Mesothelial cell of epicardium (in vitro differentiated cells): Measurements from ENCODE around the gene SPDYE4. TPM values are rescaled to one million over a fixed set of nuclear protein-coding genes. Genes with fewer than 3 reads are reported as not detected.

ENCODE experiments used
- DNase-seq, 2 experiments: peaks; one replicate each; pipeline ENCODE4 v3.0.0; 2021; ENCODE audit warnings: low spot score in 2 of 2; ENCODE audit not compliant: unreplicated experiment in 2 of 2
- H3K27ac Mint-ChIP-seq: 2 replicates; pipeline ENCODE4 v1.8.0; 2021; ENCODE audit warnings: mixed read lengths
- H3K27me3 Mint-ChIP-seq: 2 replicates; pipeline ENCODE4 v1.8.0; 2021; ENCODE audit warnings: low read depth, mixed read lengths
- H3K36me3 Mint-ChIP-seq: 2 replicates; pipeline ENCODE4 v1.8.0; 2021; ENCODE audit warnings: mixed read lengths
- H3K4me1 Mint-ChIP-seq: 2 replicates; pipeline ENCODE4 v1.8.0; 2021; ENCODE audit warnings: mixed read lengths
- H3K4me3 Mint-ChIP-seq: 2 replicates; pipeline ENCODE4 v1.8.0; 2021; ENCODE audit warnings: mild to moderate bottlenecking, moderate library complexity, mixed read lengths
- H3K9me3 Mint-ChIP-seq: 2 replicates; pipeline ENCODE4 v1.8.0; 2021; ENCODE audit warnings: mixed read lengths
- total RNA-seq: library from RNA; stranded (reverse); gene quantifications from 3 replicates; pipeline ENCODE4 v1.2.1, GENCODE V29; 2021
- TF ChIP-seq, protein P1 (sequence below): fragments of 200-600 bp; sonication (generic); IDR thresholded peaks from one replicate; pipeline ENCODE4 v1.5.0; 2021; ENCODE audit warnings: antibody characterized with exemption; ENCODE audit not compliant: unreplicated experiment

The SPDYE4 gene
- total RNA-seq, 1 donor from 2014 or later: not detected

DNA sequence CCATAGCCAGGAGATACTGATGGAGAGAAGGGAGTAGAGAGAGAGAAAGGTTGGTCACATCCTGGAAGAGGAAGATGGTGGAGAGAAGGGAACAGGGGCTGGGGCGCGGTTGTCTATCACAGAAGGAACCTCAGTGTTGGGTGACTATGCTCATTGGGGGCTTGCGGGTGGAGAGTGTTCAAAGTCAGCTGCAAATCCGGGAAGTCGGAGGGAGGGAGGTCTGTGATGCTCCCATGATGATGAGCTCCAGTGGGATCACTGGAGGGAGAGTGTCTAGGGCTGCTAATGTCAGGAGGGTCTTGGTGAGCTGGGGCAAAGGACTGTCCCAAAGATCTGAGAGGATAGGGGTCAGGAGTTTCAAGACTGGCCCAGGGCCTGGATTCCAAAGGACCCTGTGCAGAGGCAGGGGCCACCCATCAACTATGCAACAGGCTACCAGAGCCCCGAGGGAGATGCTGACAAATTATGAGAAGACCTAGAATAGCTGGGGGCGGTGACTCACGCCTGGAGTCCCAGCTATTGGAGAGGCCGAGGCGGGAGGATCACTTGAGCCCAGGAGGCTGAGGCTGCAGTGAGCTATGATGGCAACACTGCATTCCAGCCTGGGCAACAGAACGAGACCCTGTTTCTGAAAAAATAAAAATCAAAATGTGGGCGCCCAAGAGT lies 2.6 kb downstream of the SPDYE4 start:
- Mint-ChIP-seq H3K9me3 (no peaks in the 10 kb centered on the region), H3K27ac (no peak overlapping the region), H3K4me1 (no peaks in the 10 kb centered on the region), H3K4me3 (no peak overlapping the region), H3K27me3 (peaks cover 21% of the 10 kb centered on the region), H3K36me3 (no peaks in the 10 kb centered on the region)
- no peak for DNase-seq
- TF ChIP-seq, protein P1, sequence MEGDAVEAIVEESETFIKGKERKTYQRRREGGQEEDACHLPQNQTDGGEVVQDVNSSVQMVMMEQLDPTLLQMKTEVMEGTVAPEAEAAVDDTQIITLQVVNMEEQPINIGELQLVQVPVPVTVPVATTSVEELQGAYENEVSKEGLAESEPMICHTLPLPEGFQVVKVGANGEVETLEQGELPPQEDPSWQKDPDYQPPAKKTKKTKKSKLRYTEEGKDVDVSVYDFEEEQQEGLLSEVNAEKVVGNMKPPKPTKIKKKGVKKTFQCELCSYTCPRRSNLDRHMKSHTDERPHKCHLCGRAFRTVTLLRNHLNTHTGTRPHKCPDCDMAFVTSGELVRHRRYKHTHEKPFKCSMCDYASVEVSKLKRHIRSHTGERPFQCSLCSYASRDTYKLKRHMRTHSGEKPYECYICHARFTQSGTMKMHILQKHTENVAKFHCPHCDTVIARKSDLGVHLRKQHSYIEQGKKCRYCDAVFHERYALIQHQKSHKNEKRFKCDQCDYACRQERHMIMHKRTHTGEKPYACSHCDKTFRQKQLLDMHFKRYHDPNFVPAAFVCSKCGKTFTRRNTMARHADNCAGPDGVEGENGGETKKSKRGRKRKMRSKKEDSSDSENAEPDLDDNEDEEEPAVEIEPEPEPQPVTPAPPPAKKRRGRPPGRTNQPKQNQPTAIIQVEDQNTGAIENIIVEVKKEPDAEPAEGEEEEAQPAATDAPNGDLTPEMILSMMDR: no peak

DNA sequence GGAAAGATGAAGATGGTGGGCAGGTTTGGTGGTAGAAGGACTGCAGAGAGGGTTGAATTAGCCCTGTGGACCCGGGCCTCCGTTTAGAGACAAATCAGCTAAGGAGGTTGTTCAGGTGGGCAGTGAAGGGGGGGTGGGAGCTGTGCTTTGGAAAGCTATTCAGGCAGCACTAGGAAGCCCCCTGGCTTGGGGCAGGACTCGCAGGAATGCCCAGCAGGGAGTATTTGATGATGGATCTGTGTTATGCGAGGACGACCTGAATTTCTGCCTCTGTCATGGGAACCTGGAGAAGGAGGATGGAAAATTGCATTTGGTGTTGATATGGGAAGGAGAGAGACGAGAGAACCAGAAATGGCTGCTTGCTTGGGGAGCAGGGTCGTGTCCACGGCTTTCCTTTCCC lies 3.5 kb downstream of the SPDYE4 start:
- H3K27ac Mint-ChIP-seq: no peak overlapping the region
- no peaks in the 10 kb centered on the region for H3K9me3 Mint-ChIP-seq
- no peak overlapping the region for H3K4me3 Mint-ChIP-seq
- DNase-seq: no peak
- TF ChIP-seq, protein P1: no peak
- H3K27me3 Mint-ChIP-seq: peaks cover 21% of the 10 kb centered on the region
- H3K36me3 Mint-ChIP-seq: no peaks in the 10 kb centered on the region
- H3K4me1 Mint-ChIP-seq: no peaks in the 10 kb centered on the region

DNA sequence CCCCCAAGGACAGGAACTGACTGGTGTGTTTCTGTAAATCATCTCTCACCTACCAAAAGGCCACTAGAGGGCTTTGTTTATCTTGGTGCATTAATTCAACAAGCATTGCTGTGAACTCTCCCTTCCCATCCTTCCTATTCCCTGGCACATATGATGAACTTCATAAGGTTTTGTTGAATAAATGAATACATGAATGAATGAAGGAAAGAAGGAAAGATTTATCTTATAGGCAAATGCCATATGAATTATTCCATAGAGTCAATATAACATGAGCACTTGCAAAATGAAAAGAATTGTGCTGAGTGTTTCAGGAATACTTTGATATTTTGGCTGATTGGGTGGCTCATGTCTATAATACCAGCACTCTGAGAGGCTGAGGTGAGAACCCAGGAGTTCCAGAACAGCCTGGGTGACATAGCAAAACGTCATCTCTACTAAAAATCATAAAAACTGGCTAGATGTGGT lies 4.3 kb downstream of the SPDYE4 start:
- TF ChIP-seq, protein P1: no peak
- no peak for DNase-seq
- H3K27ac Mint-ChIP-seq: no peak overlapping the region
- no peaks in the 10 kb centered on the region for H3K36me3 Mint-ChIP-seq
- no peak overlapping the region for H3K4me3 Mint-ChIP-seq
- H3K4me1 Mint-ChIP-seq: no peaks in the 10 kb centered on the region
- H3K9me3 Mint-ChIP-seq: no peaks in the 10 kb centered on the region
- H3K27me3 Mint-ChIP-seq: peaks cover 21% of the 10 kb centered on the region

DNA sequence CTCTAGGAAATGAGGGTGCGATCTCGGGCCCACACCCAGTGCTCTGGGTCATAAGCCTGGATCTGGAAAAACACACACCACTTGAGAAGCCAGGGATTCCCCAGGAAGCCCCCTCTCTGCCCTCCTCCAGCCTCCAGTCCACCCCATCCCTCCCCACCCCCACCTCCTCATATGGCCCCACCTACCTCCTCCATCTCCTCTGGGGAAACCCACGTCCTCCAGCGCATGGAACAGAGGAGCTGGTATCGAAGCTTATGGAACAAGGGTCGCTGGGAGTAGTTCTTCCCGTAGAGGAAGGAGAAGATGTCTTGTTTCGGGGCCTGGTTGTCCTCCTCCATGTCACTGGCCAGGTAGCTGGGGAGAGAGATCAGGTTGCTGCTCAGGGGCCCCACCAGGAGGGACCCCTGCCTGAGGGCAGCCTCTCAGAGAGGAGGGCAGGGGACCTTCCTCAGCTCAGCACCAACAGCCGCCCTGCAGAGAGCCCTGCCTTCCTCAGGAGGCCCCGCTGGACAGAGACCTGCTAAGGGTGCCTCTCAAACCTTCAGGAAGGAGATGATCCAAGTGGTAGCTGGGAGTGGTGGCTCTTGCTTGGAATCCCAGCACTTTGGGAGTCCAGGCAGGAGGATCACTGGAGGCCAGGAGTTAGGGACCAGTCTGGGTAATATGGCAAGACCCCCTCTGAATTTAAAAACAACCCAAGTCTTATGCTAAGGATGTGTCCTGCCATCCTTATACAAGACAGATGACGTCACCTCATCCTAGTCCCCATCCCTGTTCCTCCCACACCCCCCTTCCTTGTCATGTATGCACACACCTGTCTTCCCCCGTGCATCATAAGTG lies 5.0 kb downstream of the SPDYE4 start:
- no peak for DNase-seq
- no peaks in the 10 kb centered on the region for H3K36me3 Mint-ChIP-seq
- no peak overlapping the region for H3K27ac Mint-ChIP-seq
- TF ChIP-seq, protein P1: no peak
- H3K4me3 Mint-ChIP-seq: no peak overlapping the region
- H3K9me3 Mint-ChIP-seq: no peaks in the 10 kb centered on the region
- peaks cover 24% of the 10 kb centered on the region for H3K27me3 Mint-ChIP-seq
- H3K4me1 Mint-ChIP-seq: no peaks in the 10 kb centered on the region

DNA sequence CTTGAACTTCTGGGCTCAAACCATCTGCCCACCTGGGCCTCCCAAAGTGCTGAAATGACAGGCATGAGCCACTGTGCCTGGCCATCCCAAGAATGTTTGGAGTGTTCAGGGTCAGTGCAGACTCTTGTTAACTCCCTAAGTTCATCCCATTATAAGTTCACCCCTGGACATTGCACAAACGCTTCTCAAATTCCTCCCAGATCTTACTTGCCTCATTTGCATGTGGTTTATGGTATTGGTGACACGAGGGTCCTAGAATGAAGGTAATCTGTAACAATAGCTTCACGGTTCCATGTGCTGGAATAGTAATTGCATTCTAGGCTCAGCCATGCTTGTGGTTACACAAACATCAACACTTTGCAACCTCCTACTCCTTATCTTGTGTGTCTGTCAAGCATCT lies 8.7 kb downstream of the SPDYE4 start:
- Mint-ChIP-seq H3K9me3 (no peaks in the 10 kb centered on the region), H3K4me1 (peaks cover 9% of the 10 kb centered on the region), H3K4me3 (no peak overlapping the region), H3K27ac (no peak overlapping the region), H3K36me3 (no peaks in the 10 kb centered on the region), H3K27me3 (peaks cover 10% of the 10 kb centered on the region)
- TF ChIP-seq, protein P1: no peak
- DNase-seq: no peak
